HL-60 (cell line): ENCODE results near the gene TBC1D5.

ENCODE experiments used
- DNase-seq, 2 experiments: peaks; one replicate each; pipeline ENCODE4 v3.0.0-alpha.2; 2010 to 2020; ENCODE audit warnings: low read depth in 1 of 2, low spot score in 1 of 2
- H3K27ac ChIP-seq: fragments of 250-450 bp; sonication (Bioruptor Pico); replicated peaks from 2 replicates; pipeline ENCODE4 v1.5.1; 2020; ENCODE audit warnings: mild to moderate bottlenecking, moderate library complexity
- H3K27me3 ChIP-seq: fragments of 250-450 bp; sonication (Bioruptor Pico); 2 replicates; pipeline ENCODE4 v1.5.1; 2021; ENCODE audit warnings: mild to moderate bottlenecking, moderate library complexity; ENCODE audit not compliant: insufficient read depth, poor library complexity, severe bottlenecking
- H3K4me3 ChIP-seq: replicated peaks from 2 replicates; pipeline ENCODE4 v1.5.1; 2011; ENCODE audit warnings: mild to moderate bottlenecking, control low read depth, low read length; ENCODE audit not compliant: insufficient read depth
- GABPA ChIP-seq: IDR thresholded peaks from 2 replicates; pipeline ENCODE4 v1.6.1; 2012; ENCODE audit warnings: low read depth
- POLR2AphosphoS5 ChIP-seq: IDR thresholded peaks from 2 replicates; pipeline ENCODE4 v1.6.1; 2012; ENCODE audit warnings: low read depth
- SPI1 ChIP-seq: IDR thresholded peaks from 2 replicates; pipeline ENCODE4 v1.6.1; 2012; ENCODE audit warnings: low read depth, mild to moderate bottlenecking, borderline replicate concordance
- TF ChIP-seq, protein P1 (sequence below): IDR thresholded peaks from one replicate; pipeline ENCODE4 v1.5.1; 2011; ENCODE audit warnings: low read length, control low read depth, inconsistent platforms; ENCODE audit not compliant: insufficient read depth
- TF ChIP-seq, protein P2 (sequence below): IDR thresholded peaks from 2 replicates; pipeline ENCODE4 v1.6.1; 2012; ENCODE audit warnings: low read depth; ENCODE audit not compliant: insufficient replicate concordance

Gene TBC1D5

DNA sequence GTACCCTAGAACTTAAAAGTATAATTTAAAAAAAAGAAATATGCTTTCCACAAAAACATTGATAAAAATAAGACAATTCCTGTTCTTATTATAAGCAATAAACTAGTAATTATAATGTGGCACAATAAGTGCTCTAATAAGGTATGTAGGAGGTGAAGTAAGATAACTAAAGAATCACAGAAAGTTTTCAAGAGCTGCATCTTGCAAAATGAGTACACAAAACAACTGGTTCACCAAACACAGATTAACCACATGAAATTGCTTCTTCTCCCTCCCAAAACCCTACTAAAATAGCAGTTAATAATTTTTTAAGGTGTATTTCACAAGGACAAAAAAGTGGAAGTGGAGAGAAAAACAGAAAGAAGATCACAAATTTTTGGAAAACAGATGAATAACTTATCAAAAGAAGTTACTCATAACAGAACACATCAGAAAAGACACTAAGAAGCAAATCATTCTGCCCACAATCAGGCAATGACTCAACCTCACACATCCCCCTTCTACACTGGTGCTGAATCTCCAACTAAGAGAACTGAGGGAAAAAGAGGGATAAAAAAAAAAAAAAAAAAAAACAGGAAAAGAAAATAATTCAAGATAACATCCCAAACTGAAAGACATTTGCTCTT, 64.2 kb downstream of the TBC1D5 start:
- no peak overlapping the region for H3K4me3 ChIP-seq
- H3K27me3 ChIP-seq: no peaks in the 10 kb centered on the region
- no peak overlapping the region for H3K27ac ChIP-seq
- TF ChIP-seq, protein P1, sequence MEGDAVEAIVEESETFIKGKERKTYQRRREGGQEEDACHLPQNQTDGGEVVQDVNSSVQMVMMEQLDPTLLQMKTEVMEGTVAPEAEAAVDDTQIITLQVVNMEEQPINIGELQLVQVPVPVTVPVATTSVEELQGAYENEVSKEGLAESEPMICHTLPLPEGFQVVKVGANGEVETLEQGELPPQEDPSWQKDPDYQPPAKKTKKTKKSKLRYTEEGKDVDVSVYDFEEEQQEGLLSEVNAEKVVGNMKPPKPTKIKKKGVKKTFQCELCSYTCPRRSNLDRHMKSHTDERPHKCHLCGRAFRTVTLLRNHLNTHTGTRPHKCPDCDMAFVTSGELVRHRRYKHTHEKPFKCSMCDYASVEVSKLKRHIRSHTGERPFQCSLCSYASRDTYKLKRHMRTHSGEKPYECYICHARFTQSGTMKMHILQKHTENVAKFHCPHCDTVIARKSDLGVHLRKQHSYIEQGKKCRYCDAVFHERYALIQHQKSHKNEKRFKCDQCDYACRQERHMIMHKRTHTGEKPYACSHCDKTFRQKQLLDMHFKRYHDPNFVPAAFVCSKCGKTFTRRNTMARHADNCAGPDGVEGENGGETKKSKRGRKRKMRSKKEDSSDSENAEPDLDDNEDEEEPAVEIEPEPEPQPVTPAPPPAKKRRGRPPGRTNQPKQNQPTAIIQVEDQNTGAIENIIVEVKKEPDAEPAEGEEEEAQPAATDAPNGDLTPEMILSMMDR: no peak
- 0 out of 2 replicates have a peak, but pooled peaks have one; percentile 15 for TF ChIP-seq SPI1
- peak in 1 of 2 experiments; percentile 8 for DNase-seq

GRCh38 chr3:17674082-17674686, 68.2 kb downstream of the TBC1D5 start:
- Histone ChIP-seq H3K4me3 (no peak overlapping the region), H3K27me3 (no peaks in the 10 kb centered on the region), H3K27ac (no peak overlapping the region)
- no peak for TF ChIP-seq POLR2AphosphoS5
- DNase-seq: no peak

DNA sequence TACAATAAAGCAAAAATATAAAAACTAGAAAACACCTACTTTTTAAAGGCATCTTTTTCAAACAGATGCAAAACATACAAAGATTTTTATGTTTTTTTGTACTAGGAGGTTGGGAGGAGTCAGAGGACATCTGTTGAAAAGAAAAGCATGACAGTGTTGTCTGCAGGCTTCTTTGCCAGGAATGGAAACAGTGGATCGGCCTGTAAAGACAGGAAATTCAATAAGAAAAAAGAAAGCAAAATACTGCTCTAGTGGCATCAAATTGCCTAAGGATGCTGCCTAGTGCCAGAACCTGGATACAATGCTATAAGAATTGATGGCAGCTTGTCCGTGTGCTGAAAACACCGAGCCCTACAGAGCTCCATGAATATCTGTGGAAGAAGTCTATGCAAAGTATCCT, 69.9 kb downstream of the TBC1D5 start:
- no peak for TF ChIP-seq GABPA
- TF ChIP-seq, protein P1: no peak
- TF ChIP-seq, protein P2, sequence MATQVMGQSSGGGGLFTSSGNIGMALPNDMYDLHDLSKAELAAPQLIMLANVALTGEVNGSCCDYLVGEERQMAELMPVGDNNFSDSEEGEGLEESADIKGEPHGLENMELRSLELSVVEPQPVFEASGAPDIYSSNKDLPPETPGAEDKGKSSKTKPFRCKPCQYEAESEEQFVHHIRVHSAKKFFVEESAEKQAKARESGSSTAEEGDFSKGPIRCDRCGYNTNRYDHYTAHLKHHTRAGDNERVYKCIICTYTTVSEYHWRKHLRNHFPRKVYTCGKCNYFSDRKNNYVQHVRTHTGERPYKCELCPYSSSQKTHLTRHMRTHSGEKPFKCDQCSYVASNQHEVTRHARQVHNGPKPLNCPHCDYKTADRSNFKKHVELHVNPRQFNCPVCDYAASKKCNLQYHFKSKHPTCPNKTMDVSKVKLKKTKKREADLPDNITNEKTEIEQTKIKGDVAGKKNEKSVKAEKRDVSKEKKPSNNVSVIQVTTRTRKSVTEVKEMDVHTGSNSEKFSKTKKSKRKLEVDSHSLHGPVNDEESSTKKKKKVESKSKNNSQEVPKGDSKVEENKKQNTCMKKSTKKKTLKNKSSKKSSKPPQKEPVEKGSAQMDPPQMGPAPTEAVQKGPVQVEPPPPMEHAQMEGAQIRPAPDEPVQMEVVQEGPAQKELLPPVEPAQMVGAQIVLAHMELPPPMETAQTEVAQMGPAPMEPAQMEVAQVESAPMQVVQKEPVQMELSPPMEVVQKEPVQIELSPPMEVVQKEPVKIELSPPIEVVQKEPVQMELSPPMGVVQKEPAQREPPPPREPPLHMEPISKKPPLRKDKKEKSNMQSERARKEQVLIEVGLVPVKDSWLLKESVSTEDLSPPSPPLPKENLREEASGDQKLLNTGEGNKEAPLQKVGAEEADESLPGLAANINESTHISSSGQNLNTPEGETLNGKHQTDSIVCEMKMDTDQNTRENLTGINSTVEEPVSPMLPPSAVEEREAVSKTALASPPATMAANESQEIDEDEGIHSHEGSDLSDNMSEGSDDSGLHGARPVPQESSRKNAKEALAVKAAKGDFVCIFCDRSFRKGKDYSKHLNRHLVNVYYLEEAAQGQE: no peak
- H3K27me3 ChIP-seq: no peaks in the 10 kb centered on the region
- H3K4me3 ChIP-seq: no peak overlapping the region
- no peak for DNase-seq
- no peak overlapping the region for H3K27ac ChIP-seq

GRCh38 chr3:17670749-17671148, 71.7 kb downstream of the TBC1D5 start:
- Histone ChIP-seq H3K4me3 (no peak overlapping the region), H3K27me3 (no peaks in the 10 kb centered on the region), H3K27ac (no peak overlapping the region)
- DNase-seq: no peak
- TF ChIP-seq, protein P2: no peak
- TF ChIP-seq, protein P1: no peak
- TF ChIP-seq GABPA (no peak), POLR2AphosphoS5 (no peak), SPI1 (no peak)
